Nephron (organoid): ENCODE data around the gene SERPINA4.
A peak's percentile ranks its signal among the peaks of the same experiment; 100 is the strongest.

Experiments used
- H3K27ac Mint-ChIP-seq, 3 experiments: 2 replicates each; pipeline ENCODE4 v1.8.0; 2020; ENCODE audit warnings: mixed read lengths in 3 of 3, mild to moderate bottlenecking in 2 of 3, moderate library complexity in 1 of 3
- H3K27me3 Mint-ChIP-seq: 2 replicates; pipeline ENCODE4 v1.8.0; 2021; ENCODE audit warnings: low read depth, mild to moderate bottlenecking, moderate library complexity, mixed read lengths
- H3K36me3 Mint-ChIP-seq: 2 replicates; pipeline ENCODE4 v1.8.0; 2020; ENCODE audit warnings: low read depth, mixed read lengths
- H3K4me1 Mint-ChIP-seq: 2 replicates; pipeline ENCODE4 v1.8.0; 2020; ENCODE audit warnings: mixed read lengths
- H3K4me3 Mint-ChIP-seq, 3 experiments: 2 replicates each; pipeline ENCODE4 v1.8.0; 2020; ENCODE audit warnings: mild to moderate bottlenecking in 3 of 3, mixed read lengths in 3 of 3, moderate library complexity in 2 of 3
- H3K9me3 Mint-ChIP-seq: 2 replicates; pipeline ENCODE4 v1.8.0; 2020; ENCODE audit warnings: mixed read lengths
- CTCF ChIP-seq, 3 experiments: fragments of 200-600 bp; sonication (generic); IDR thresholded peaks; one replicate each; pipeline ENCODE4 v1.5.0; 2021; ENCODE audit warnings: antibody characterized with exemption in 3 of 3; ENCODE audit not compliant: unreplicated experiment in 3 of 3

Gene SERPINA4

GRCh38 chr14:94598506-94598815 is 37.2 kb downstream of the SERPINA4 start:
- peak overlapping the region; percentile 88 to 94 (median 90) for H3K27ac Mint-ChIP-seq
- H3K36me3 Mint-ChIP-seq: no peaks in the 10 kb centered on the region
- H3K4me1 Mint-ChIP-seq: peaks cover 34% of the 10 kb centered on the region
- no peak for TF ChIP-seq CTCF (IDR thresholded peaks at IDR 0.05; ENCODE audit: unreplicated experiment in 3 of 3)
- no peaks in the 10 kb centered on the region for H3K9me3 Mint-ChIP-seq
- no peak overlapping the region for H3K4me3 Mint-ChIP-seq
- H3K27me3 Mint-ChIP-seq: peaks cover 10% of the 10 kb centered on the region

GRCh38 chr14:94598816-94599655 is 37.8 kb downstream of the SERPINA4 start:
- peaks cover 7% of the 10 kb centered on the region for H3K27me3 Mint-ChIP-seq
- TF ChIP-seq CTCF (IDR thresholded peaks at IDR 0.05; ENCODE audit: unreplicated experiment in 3 of 3): no peak
- no peaks in the 10 kb centered on the region for H3K36me3 Mint-ChIP-seq
- H3K4me1 Mint-ChIP-seq: peaks cover 34% of the 10 kb centered on the region
- H3K4me3 Mint-ChIP-seq: no peak overlapping the region
- peak overlapping the region; percentile 88 to 94 (median 90) for H3K27ac Mint-ChIP-seq
- no peaks in the 10 kb centered on the region for H3K9me3 Mint-ChIP-seq

- Mint-ChIP-seq H3K27ac (peak overlapping the region; percentile 88 to 94 (median 90)), H3K9me3 (no peaks in the 10 kb centered on the region), H3K4me3 (no peak overlapping the region), H3K4me1 (peaks cover 34% of the 10 kb centered on the region), H3K27me3 (peaks cover 7% of the 10 kb centered on the region), H3K36me3 (no peaks in the 10 kb centered on the region)
- no peak for TF ChIP-seq CTCF (IDR thresholded peaks at IDR 0.05; ENCODE audit: unreplicated experiment in 3 of 3)
Measured at GRCh38 chr14:94599656-94600004, 38.4 kb downstream of the SERPINA4 start.

- Mint-ChIP-seq H3K36me3 (no peaks in the 10 kb centered on the region), H3K9me3 (no peaks in the 10 kb centered on the region), H3K27ac (no peak overlapping the region), H3K4me3 (no peak overlapping the region), H3K4me1 (peaks cover 34% of the 10 kb centered on the region), H3K27me3 (peaks cover 7% of the 10 kb centered on the region)
- TF ChIP-seq CTCF (IDR thresholded peaks at IDR 0.05; ENCODE audit: unreplicated experiment in 3 of 3): no peak
Measured at GRCh38 chr14:94600148-94600545, 38.9 kb downstream of the SERPINA4 start.

- peak overlapping the region; percentile 33 to 78 (median 77) for H3K27ac Mint-ChIP-seq
- TF ChIP-seq CTCF (IDR thresholded peaks at IDR 0.05; ENCODE audit: unreplicated experiment in 3 of 3): no peak
- no peaks in the 10 kb centered on the region for H3K36me3 Mint-ChIP-seq
- peaks cover 7% of the 10 kb centered on the region for H3K27me3 Mint-ChIP-seq
- no peaks in the 10 kb centered on the region for H3K9me3 Mint-ChIP-seq
- H3K4me3 Mint-ChIP-seq: no peak overlapping the region
- H3K4me1 Mint-ChIP-seq: peaks cover 39% of the 10 kb centered on the region
Measured at GRCh38 chr14:94601884-94602391, 40.7 kb downstream of the SERPINA4 start.

- Mint-ChIP-seq H3K9me3 (no peaks in the 10 kb centered on the region), H3K36me3 (no peaks in the 10 kb centered on the region), H3K4me1 (peaks cover 39% of the 10 kb centered on the region), H3K4me3 (no peak overlapping the region), H3K27ac (no peak overlapping the region), H3K27me3 (peaks cover 12% of the 10 kb centered on the region)
- TF ChIP-seq CTCF (IDR thresholded peaks at IDR 0.05; ENCODE audit: unreplicated experiment in 3 of 3): no peak
Measured at GRCh38 chr14:94602722-94603121, 41.5 kb downstream of the SERPINA4 start.
